ENCODE data around the gene UST. TPM values are rescaled to one million over a fixed set of nuclear protein-coding genes. Genes with fewer than 3 reads are reported as not detected.

Gene UST
- total and polyA plus RNA-seq, 2 of the 8 experiments (the other 6 are each of a cell fraction or from before 2014, with no cell fraction given): 13.5 to 34.5 TPM

DNA sequence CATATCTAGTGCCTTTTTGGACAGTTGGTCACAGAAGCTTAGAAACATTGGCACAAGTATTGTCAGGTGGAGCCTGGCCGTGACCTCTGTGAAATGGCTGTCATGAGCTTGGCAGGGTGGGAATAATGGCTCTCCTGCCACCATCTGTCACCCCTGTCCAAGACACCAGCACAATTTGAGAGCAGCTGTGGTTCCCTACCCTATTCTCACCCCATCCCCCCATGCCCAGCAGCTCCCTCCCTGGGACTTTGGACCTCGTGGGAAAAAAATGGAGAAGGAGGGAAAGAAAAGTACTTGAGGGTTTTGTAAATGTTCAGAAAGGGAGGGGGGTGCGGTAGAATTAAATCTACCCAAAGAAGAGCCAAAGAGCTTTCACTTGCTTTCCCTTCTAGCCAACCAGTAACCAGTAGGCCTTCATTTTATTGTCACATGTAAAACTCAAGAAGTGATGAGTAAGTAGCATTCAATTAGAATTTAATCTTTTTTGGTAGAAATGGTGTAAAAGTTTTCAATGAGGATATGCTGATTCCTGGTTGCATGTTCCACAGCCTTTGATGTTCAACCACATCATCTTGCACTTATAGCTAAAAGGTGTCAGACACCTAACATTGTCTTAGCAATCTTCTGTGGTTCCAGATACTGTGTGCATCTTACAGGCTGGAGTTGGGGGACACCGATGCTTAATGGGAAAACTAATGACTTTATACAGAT lies 307.2 kb downstream of the UST start:
- H3K79me2 ChIP-seq (ENCODE audit: control insufficient read depth in 1 of 2, insufficient read depth in 2 of 2, low read length in 2 of 2): no peaks in the 10 kb centered on the region
- no peak overlapping the region for H2AK5ac ChIP-seq (ENCODE audit: low read depth, low read length)
- no peaks in the 10 kb centered on the region for H3K9me3 ChIP-seq (ENCODE audit: insufficient read depth in 2 of 2, low read depth in 1 of 2, low read length in 1 of 2)
- H2BK5ac ChIP-seq (ENCODE audit: low read depth, low read length): no peak overlapping the region
- no peaks in the 10 kb centered on the region for H3K27me3 ChIP-seq (replicated peaks in 1 of 4; ENCODE audit: control insufficient read depth in 3 of 4, extremely low read depth in 1 of 4, insufficient read depth in 3 of 4, low read length in 3 of 4)
- H4K8ac ChIP-seq (ENCODE audit: extremely low read depth, insufficient read depth, low read length): no peak overlapping the region
- H3K56ac ChIP-seq (replicated peaks; ENCODE audit: insufficient read length, low read depth, low read length): no peak overlapping the region
- H3K14ac ChIP-seq (ENCODE audit: insufficient read length): no peak overlapping the region
- no peak overlapping the region for H4K5ac ChIP-seq (ENCODE audit: insufficient read length, low read depth, low read length)
- no peak overlapping the region for H3K4me2 ChIP-seq (ENCODE audit: insufficient read depth in 1 of 2, low read depth in 2 of 2, low read length in 2 of 2)
- no peak for DNase-seq (ENCODE audit: low read depth in 1 of 2, low spot score in 2 of 2)
- no peaks in the 10 kb centered on the region for H3K4me1 ChIP-seq (replicated peaks in 1 of 4; ENCODE audit: control insufficient read depth in 3 of 4, insufficient read depth in 4 of 4, low read length in 3 of 4)
- FAIRE-seq: no peak
- peaks cover 0 to 3% (median 0%) of the 10 kb centered on the region in 4 experiments; a peak in 1 of 8 replicates for H3K36me3 ChIP-seq (ENCODE audit: control insufficient read depth in 2 of 4, insufficient read depth in 4 of 4, low read length in 3 of 4)
- no peak overlapping the region for H2AFZ ChIP-seq (ENCODE audit: low read length)
- POLR2A ChIA-PET (ENCODE audit: partially characterized antibody): interaction anchor here (0.7 to 1.1 kb wide), 2 partner anchors 13 to 397 kb away, joined by 3 to 4 read pairs; no protein-coding TSS in a partner anchor
- no peak overlapping the region for H3K23ac ChIP-seq (ENCODE audit: insufficient read length)
- H3K4me3 ChIP-seq (ENCODE audit: extremely low read depth in 1 of 4, insufficient read depth in 2 of 4, low read depth in 3 of 4, low read length in 4 of 4): no peak overlapping the region
- no peak overlapping the region for H3K27ac ChIP-seq (ENCODE audit: low read depth, low read length)
- H2BK120ac ChIP-seq (replicated peaks; ENCODE audit: low read depth, low read length): no peak overlapping the region
- no peak overlapping the region for H2BK15ac ChIP-seq (ENCODE audit: low read length)
- H2BK20ac ChIP-seq (ENCODE audit: low read length): no peak overlapping the region
- no peaks in the 10 kb centered on the region; the same call in 1 of the 2 replicates for H3K23me2 ChIP-seq (ENCODE audit: low read depth, low read length)
- no peak overlapping the region for H3K9ac ChIP-seq (replicated peaks in 1 of 4; ENCODE audit: extremely low read depth in 1 of 4, low read depth in 3 of 4, low read length in 3 of 4)
- H4K20me1 ChIP-seq (replicated peaks in 1 of 2; ENCODE audit: control insufficient read depth in 1 of 2, insufficient read depth in 2 of 2, low read length in 2 of 2): no peaks in the 10 kb centered on the region
- H3K18ac ChIP-seq (ENCODE audit: extremely low read depth, low read length): no peak overlapping the region
- no peak overlapping the region for H4K91ac ChIP-seq (replicated peaks; ENCODE audit: insufficient read length, low read length)
- no peaks in the 10 kb centered on the region for H3K79me1 ChIP-seq (ENCODE audit: low read depth, low read length)
- no peak overlapping the region for H2BK12ac ChIP-seq (ENCODE audit: low read depth, low read length)
- H3K4ac ChIP-seq (replicated peaks; ENCODE audit: insufficient read length, low read depth, low read length): no peak overlapping the region
- CTCF ChIA-PET (ENCODE audit: partially characterized antibody): interaction anchor here (0.6 to 2.1 kb wide), 8 partner anchors 8 to 494 kb away, joined by 3 to 6 read pairs (median 3); no protein-coding TSS in a partner anchor
- WGBS, 2 experiments (ENCODE audit: extremely low coverage in 1 of 2, insufficient coverage in 1 of 2, insufficient read length in 1 of 2, insufficient replicate concordance in 2 of 2, low coverage in 1 of 2, low lambda C conversion rate in 2 of 2, missing lambda C conversion rate in 1 of 2): 87% methylated on average over 4 of the region's 4 CpGs; no CpG with 5 or more reads in 1 of the 2 experiments
- TF ChIP-seq KDM5A (IDR thresholded peaks at IDR 0.05; ENCODE audit: low read length) (no peak), ZNF274 (IDR thresholded peaks at IDR 0.05; ENCODE audit: borderline replicate concordance, extremely low read depth, low read length) (no peak), HDAC6 (IDR thresholded peaks at IDR 0.05; ENCODE audit: low read depth, low read length) (no peak), FOSL1 (IDR thresholded peaks at IDR 0.05; ENCODE audit: insufficient read depth, low read depth, low read length) (no peak), JUN (IDR thresholded peaks at IDR 0.05; ENCODE audit: low read depth, low read length) (no peak), RNF2 (IDR thresholded peaks at IDR 0.05; ENCODE audit: borderline replicate concordance, low read depth, low read length, missing control alignments, poor library complexity, severe bottlenecking) (no peak), HDAC2 (IDR thresholded peaks at IDR 0.05; ENCODE audit: borderline replicate concordance in 1 of 2, low read depth in 2 of 2, low read length in 2 of 2) (no peak), GTF2F1 (IDR thresholded peaks at IDR 0.05; ENCODE audit: borderline replicate concordance, low read depth, low read length) (no peak), SAP30 (IDR thresholded peaks at IDR 0.05; ENCODE audit: insufficient read depth, insufficient replicate concordance, low read length) (no peak), NANOG (IDR thresholded peaks at IDR 0.05; ENCODE audit: insufficient read depth, low read depth, low read length, poor library complexity, severe bottlenecking) (no peak), CTBP2 (IDR thresholded peaks at IDR 0.05; ENCODE audit: borderline replicate concordance, insufficient read depth, insufficient read length, low read length) (no peak)

Measured in H1 (cell line).